Hematopoietic multipotent progenitor cell treated with erythropoietin and hydrocortisone succinate and interleukin-3 and kit ligand, for 15 days (in vitro differentiated cells): ENCODE data around the gene NR1H2.
"Not testable (repeated sequence)": the region's sequence is repeated elsewhere in the genome, so short reads cannot be mapped to it uniquely, and the experiment has no call there.

Experiments
- DNase-seq: peaks from one replicate; pipeline ENCODE4 v3.0.0-alpha.2; 2015; ENCODE audit warnings: low spot score

NR1H2 gene

GRCh38 chr19:50344661-50345318, 31.5 kb upstream of the NR1H2 start:
- no peak for DNase-seq

- not testable (repeated sequence) for DNase-seq
Measured at GRCh38 chr19:50347089-50347581, 29.1 kb upstream of the NR1H2 start.

GRCh38 chr19:50349277-50350057, 26.8 kb upstream of the NR1H2 start:
- DNase-seq: no peak

GRCh38 chr19:50352242-50352641, 24.0 kb upstream of the NR1H2 start:
- DNase-seq: no peak

- DNase-seq: not testable (repeated sequence)
Measured at GRCh38 chr19:50353487-50353880, 22.8 kb upstream of the NR1H2 start.

GRCh38 chr19:50356691-50357177, 19.5 kb upstream of the NR1H2 start:
- DNase-seq: no peak

- DNase-seq: peak; percentile 69
Measured at GRCh38 chr19:50357178-50358100, 18.8 kb upstream of the NR1H2 start.

- DNase-seq: peak; percentile 34
Measured at GRCh38 chr19:50358483-50359327, 17.6 kb upstream of the NR1H2 start.

- DNase-seq: no peak
Measured at GRCh38 chr19:50359328-50359818, 16.9 kb upstream of the NR1H2 start.

GRCh38 chr19:50361290-50362029, 14.8 kb upstream of the NR1H2 start:
- DNase-seq: peak; percentile 26

GRCh38 chr19:50362030-50362412, 14.2 kb upstream of the NR1H2 start:
- no peak for DNase-seq

- DNase-seq: no peak
Measured at GRCh38 chr19:50362656-50363424, 13.4 kb upstream of the NR1H2 start.

GRCh38 chr19:50365434-50366306, 10.6 kb upstream of the NR1H2 start, which contains the start of gene NAPSA:
Gene NAPSA (minus strand): TSS chr19:50365639. CDS start chr19:50365621, 18 bp downstream.
- DNase-seq: no peak

GRCh38 chr19:50368649-50369570, 7.3 kb upstream of the NR1H2 start:
- peak; percentile 85 for DNase-seq

- DNase-seq: no peak
Measured at GRCh38 chr19:50371914-50372475, 4.3 kb upstream of the NR1H2 start.

- peak; percentile 87 for DNase-seq
Measured at GRCh38 chr19:50377051-50377461, 799 bp downstream of the NR1H2 start.

- peak; percentile 84 for DNase-seq
Measured at GRCh38 chr19:50377517-50377916, 1.3 kb downstream of the NR1H2 start.
